HG02973 (cell line): ENCODE measurements around the gene CTLA4.

Experiments used
- ATAC-seq: cut with Tn5 transposase; IDR thresholded peaks from one replicate; pipeline ENCODE4 v1.9.1; 2021; ENCODE audit warnings: moderate library complexity; ENCODE audit not compliant: unreplicated experiment

Gene CTLA4

DNA sequence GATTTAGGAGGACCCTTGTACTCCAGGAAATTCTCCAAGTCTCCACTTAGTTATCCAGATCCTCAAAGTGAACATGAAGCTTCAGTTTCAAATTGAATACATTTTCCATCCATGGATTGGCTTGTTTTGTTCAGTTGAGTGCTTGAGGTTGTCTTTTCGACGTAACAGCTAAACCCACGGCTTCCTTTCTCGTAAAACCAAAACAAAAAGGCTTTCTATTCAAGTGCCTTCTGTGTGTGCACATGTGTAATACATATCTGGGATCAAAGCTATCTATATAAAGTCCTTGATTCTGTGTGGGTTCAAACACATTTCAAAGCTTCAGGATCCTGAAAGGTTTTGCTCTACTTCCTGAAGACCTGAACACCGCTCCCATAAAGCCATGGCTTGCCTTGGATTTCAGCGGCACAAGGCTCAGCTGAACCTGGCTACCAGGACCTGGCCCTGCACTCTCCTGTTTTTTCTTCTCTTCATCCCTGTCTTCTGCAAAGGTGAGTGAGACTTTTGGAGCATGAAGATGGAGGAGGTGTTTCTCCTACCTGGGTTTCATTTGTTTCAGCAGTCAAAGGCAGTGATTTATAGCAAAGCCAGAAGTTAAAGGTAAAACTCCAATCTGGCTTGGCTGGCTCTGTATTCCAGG lies at the start of gene CTLA4:
Gene CTLA4 (plus strand): TSS at position 211 of the 640 bp plus-strand sequence. CDS start 172 bp downstream, at position 383.
- ATAC-seq = no peak

DNA sequence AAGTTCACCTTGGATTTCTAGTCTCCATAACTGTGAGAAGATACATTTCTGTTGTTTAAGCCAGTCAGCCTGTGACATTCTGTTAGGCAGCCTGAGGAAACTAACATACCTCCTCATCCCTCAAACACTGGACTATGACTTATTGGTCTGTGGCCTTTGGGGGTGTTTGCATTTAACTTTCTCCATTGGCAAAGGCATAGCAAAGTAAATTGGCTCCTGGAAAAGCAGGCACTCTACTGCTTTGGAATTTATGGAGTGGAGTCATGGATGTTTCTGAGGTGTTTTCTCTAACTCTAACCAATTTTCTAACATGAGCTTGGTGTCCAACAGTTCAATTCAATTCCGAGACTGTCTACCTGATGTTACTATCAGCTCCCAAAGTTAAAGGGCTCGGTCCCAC lies 48.9 kb upstream of the CTLA4 start:
- no peak for ATAC-seq

DNA sequence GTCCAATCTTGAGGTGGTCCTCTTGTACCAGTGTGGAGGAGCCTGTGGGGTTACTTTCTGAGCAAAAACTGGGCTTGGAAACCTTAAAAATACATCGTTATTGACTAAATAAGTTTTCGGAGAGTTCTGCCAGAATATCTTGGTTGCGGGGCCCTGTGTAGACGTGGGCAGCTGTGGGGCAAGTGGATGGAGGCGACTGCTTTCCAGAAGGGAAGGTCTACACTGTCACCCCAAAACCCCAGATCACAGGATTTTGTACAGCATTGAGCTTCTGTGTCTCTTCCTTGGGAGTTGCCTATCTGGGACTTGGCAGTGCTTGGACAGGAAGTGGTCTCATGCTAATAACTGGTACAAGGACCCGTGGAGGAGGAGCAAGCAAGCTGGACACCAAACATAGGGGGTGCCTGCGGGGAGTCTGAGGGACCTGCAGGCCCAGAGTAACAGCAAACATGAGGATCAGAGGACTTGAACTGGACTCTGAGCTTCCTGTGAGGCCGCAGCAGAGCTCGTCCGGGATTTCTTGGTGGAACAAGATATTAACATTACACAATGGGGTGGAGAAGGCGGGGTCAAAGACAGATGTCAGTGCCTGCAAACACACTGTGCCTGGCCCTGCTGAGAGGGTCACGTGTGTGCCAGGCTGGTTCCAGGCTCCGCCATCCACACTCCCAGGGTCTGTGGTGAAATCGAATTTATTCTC lies 48.0 kb upstream of the CTLA4 start:
- no peak for ATAC-seq

DNA sequence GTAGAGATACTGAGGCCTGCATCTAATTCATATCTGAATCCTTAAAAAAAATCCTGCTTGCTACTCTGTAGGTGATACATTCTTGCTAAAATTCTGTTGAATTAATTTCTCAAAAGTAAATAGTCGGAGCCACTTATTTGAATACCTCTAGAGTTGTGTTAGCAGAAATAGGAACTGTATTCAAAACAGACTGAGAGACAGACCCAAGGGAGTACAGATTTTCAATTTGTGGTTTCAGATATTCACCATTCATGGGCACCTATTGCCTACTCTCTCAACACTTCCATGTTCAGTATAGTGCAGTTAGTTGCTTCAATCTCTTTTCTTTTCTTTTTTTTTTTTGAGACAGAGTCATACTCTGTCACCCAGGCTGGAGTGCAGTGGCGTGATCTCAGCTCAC lies 46.6 kb upstream of the CTLA4 start:
- ATAC-seq = no peak

DNA sequence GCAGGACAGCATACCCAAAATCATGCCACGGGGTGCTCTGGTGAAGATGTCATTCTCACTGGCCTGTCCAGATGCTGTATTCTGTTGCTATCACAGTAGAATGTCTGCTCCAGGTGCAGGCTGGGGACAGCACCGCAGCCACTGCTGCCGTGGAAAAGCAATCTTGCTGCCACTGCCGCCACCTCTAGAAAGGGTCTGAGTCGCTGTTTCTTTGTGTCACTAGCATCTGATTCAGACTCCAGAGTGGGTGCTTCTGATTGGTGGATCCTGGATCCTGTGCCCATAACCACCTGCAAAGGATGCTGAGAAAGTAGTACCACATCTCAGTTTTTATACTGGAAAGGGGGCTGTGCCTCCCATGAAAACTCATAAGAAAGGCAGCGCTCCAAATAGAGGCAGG lies 45.3 kb upstream of the CTLA4 start:
- no peak for ATAC-seq

DNA sequence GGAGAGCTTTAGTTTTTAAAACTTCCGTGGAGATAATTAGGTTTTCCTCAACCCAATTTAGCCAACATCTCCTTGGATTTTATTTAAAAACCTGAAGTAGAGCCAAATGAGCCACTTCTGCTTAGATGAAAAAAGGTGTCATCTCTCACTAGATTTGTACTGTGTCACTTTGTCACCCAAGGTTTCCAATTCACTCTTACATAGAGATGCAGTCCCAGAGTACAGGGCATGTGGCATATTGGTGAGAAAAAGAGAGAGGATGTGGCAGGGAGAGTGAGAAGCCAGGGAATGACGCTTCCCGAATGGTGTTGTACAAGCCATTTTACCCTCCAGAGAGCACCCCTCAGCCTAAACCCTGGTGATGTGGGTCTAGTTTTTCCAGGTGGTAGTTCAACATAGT lies 44.4 kb upstream of the CTLA4 start:
- no peak for ATAC-seq

DNA sequence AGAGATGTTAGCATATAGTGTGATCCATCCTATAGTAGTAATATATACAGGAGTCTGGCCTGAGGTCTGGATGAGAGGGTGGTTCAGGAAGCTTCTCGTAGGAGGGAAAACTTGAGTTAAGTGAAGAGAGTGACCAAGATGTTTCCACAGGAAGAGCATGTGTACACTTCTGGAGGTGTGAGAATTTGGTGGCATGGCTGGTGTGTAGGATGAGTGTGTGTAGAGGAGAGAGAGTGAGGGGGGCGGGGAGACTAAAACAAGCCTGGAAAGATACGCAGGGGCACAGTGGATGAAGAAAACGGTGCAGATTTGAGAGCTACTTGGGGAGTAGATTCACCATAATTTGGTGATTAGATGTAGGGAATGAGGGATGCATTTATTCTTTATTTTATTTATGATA lies 43.5 kb upstream of the CTLA4 start:
- ATAC-seq = no peak

DNA sequence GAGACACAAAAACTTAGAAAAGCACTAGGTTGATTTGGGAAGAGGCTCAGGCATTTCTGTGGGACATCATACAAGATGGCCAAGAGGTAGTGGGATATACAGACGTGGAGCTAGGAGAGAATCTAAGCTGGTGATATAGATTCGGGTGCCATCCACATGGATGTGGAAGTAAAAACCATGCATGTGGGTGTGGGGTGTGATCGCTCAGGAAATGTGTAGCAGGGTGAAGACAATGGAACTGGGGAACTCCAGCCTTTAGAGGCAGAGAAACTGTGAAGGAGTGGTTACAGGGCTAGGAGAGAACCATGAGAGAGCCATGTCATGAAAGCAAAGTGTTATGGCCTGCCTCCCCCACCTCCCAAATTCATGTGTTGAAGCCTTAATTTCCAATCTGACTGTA lies 43.0 kb upstream of the CTLA4 start:
- ATAC-seq = no peak

DNA sequence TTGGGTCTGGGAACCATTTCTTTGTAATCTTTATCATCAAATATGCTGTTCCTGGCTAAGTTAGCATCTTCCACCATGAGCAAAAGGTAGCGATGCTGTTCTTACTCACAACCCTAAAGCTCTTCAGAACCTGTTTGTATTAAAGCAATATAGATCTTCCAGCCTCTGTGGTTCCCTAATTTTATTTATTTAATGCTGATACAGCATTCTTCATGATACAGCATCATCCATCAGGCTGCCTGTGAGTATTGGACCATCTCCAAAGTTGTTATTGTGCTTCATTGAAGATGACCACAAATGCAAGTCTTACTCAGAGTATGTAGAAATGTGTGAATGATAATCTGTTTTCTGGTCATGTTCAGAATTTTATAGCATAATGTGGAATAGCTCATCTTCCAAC lies 40.9 kb upstream of the CTLA4 start:
- no peak for ATAC-seq

DNA sequence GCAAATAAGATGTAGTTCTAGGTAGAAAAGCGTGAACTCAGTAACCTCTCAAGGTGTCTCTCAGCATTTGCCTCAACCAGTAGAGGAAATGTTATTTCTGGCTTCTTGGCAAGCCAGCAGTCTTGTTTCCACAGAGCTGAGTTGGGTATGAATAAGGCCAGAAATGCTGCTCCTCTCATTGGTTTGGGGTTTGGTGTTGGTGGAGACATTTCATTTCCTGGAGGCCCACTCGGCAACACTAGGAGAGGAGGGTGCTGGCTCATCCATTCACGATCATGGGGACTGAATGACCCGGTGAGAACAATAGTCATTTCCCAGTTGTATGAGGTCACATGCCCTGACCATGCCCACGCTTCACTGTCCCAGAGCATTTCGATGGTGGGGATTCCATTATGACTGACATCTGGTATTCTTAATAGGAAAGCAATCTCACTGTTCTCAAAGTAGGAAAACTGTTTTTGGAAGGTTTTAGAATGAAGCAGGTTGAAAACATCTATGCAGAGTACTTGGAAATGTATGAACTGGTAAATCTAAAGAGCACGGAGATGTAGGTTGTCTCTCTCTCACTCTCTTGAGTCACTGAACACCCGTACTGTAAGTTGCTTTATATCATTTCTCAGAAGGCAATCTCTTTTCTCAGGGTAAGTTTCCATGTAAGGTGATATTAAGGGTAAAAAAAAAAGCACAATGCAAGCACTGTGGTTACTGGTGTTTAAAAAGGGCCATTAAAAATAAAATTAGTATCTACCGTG lies 37.1 kb upstream of the CTLA4 start:
- no peak for ATAC-seq

DNA sequence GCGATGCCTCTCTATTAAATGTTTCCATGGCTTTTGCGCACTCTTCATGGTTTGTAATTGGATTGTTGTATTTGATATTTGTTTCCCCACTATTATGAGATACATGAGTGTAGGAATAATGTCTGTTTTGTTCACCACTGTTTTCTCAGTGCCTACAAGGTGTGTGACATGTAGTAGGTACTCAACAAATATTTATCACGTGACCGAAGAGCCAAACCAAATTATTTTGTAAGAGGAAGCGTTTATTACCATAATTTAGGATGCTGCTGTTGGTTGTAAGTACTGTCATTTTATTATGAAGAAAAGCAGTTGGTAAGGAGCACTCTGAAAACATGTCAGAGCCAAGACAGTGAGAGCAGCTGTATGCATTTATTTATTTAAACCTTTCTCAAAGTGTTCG lies 32.2 kb upstream of the CTLA4 start:
- ATAC-seq = no peak

DNA sequence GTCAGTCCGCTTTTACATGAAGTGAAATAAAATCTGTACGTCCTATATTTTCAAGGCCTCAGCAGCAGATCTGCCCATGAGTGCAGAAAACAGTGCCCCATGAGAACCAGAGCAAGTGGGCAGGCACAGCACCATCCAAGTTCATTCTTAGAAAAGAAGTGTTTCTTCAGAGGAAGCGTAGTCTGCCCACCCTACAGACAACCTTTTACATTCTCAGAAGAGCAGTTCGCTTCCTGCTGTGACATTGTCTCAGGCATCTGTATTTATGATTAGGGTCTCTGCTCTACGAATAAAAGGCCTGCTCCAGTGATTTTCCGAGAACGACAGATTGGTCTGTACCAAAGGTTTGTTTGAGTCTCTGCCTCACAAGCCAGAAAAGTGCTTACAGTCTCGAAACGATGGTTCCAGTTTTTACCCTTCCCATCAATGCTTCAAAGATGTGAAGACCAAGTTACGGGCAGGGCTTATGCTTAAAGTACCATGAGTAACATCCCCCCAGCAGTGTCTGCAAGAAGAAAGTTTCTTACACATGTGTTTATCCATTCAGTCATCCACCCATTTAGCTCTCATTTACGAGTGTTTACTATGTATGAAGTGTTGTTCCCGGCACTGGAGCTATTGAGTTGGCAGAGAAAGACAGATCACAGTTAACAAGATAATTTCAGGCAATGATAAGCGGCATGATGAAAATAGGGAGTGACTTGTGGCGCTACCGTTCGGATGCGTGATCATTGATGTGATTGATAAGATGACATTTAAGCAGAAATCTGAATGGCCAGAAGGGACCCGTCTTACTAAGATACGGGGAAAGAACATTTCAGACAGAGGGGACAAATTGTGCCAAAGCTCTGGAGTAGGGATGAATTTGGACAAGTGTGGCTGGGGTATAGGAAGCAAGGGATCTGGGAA lies 31.4 kb upstream of the CTLA4 start:
- ATAC-seq = no peak

DNA sequence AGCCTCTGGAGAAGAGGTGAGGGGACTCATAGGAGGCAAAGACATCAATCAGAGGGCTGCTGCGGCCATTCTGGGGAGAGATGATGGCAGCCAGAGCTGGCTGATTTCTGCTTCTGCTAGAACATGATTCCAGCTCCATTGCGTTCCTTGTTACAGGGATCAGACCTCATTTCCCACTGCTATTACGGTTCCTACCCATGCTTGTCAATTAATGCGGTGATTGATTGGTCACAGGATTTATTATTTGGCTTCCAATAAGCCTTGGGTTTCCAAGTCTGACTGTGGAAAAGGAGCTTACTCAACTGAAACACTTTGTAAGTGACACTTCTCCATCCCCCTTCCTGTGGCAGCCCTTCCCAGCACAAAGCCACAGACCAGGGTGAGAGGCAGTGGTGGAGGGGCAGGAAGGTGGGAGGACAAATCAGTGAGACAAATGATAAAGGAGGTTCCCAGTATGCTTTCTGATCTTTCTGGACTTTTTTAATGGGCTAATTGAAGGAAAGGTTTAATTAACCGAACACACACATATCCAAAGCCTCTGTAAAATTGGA lies 26.8 kb upstream of the CTLA4 start:
- no peak for ATAC-seq

DNA sequence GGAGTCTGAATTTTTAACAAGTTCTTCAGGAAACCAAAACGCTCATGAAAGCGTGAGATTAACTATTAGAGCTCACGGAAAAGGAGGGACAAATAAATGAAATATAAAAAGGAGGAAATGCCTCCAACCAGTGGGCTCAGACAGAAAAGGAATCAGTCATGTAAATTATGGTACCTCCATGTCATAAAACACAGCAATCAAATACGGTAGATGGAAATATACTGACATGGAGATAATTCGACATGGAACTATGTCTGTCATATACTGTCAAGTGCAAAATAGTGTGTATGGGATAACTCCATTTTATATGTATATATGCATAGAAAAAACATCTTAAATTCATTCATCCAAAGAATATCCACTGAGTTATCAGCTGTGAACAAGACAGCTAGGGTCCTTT lies 25.9 kb upstream of the CTLA4 start:
- no peak for ATAC-seq

DNA sequence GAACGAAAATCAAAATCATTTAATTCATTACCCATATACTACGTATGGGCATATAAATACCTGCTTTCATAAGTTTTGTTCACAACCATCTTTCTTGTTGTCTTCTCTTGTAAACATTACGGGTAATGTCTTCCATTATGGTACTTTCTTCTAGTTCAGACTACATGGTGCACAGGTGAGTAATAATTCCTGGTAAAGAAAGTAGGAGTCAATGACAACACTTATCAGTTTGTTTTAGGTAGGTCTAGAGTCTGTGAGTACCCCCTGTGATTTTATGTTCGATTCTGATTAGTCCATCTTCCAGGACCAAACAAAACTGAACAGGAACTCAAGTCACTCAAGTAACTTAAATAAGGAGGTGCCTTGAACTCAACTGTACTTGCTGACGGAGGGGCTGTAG lies 25.2 kb upstream of the CTLA4 start:
- no peak for ATAC-seq

DNA sequence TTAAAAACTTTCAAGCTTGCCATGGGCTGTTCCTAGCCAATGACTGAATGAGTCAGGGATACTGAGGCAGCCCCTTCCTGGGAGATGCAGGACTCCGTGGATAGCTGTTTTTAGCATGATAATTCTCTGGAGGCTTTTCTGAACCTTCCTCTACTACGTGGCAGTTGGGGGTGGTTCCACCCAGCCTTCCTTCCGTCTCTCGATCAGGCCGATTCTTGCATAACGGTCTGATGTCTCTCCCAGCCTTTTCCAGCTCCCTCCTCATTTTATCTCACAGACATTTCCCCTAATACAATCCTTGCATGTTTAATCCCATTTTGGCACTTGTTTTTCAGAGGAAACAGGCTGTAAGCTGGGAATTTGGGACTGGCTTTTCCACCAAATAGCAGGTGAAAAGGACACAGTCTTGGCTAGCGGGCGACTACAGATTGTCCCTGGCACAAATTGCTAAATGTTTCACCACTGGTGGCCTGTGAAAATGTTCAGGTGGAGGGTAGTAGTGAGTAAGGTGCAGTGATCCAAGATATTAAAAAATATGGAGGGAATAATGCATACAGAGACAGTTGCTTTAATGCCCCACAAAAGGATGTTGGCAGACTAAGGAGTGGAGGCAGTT lies 21.0 kb upstream of the CTLA4 start:
- ATAC-seq = no peak

DNA sequence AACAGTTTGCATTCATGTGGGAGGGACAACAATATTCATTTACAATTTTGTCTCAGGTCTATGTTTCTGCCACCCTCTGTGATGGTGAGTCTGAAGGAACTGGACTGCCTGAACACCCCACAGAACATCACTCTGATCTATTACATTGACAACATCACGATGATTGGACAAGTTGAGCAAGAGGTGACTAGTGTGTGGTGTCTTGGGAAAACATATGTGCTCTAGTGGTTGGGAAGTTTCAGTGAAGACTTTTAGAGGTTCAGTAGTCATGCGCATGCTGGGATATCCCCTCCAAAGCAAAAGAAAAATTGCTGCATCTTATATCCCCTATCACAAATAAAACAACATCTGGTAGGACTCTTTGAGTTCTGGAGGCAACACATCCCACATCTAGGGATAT lies 18.6 kb upstream of the CTLA4 start:
- no peak for ATAC-seq

DNA sequence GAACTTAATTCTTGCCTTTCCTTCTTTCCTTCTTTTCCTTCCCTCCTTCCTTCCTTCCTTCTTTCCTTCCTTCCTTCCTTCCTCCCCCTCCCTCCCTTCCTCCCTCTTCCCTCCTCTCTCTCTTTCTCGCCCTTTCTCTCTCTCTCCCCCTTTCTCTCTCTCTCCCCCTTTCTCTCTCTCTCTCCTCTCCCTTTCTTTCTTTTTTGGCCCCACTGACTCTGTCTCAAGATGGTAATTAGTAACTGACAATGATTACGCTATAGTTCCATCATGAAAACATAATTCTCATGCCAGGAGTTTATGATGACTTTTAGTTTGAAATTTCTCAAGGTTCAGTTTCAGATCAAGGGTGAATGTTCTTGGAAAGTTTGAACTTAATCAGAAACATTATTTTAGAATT lies 14.8 kb upstream of the CTLA4 start:
- ATAC-seq = no peak

DNA sequence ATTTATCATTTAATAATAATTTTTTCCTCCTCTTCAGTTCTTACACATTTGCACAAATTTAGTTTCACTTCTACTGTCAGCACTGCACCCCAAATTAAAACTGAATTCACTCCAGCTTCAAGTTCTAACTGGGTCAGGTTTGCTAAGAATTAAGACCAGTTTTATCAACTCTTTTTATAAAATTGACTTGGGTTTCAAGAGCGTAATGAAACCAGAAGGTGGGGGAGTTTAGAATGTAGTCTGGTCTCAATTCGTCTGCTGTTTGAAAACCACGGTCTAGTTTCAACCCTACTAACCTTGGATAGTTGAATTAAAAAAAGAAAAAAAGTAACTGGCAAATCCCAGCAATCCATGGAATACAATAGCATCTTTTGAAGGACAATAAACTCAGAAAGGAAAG lies 14.3 kb upstream of the CTLA4 start:
- no peak for ATAC-seq

DNA sequence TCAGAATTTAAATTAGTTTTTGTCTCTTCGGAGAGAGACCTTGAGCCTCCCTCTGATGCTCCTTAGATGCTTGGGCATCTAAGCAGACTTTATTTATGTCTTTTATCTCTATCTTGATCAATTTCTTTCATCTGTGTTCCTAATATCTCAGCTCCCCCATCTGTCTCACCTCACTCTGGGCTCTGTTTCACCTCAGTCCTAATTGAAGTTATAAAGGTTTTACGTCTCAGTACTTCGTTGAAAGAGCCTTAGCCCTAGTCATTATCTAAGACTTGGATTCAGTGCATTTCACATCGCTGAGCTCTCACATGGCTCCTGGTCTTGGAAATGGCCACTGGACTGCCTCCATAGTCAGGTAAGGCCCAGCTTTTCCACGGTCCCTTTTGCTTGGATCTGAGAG lies 13.8 kb upstream of the CTLA4 start:
- ATAC-seq = no peak
